Mesodermal cell (in vitro differentiated cells): ENCODE measurements around the gene DNAJB8.

Experiments
- H3K27ac ChIP-seq: 2 replicates; pipeline ENCODE4 v1.7.0; 2013; ENCODE audit warnings: mild to moderate bottlenecking, low read depth, low read length, moderate library complexity; ENCODE audit not compliant: severe bottlenecking
- H3K36me3 ChIP-seq: 2 replicates; pipeline ENCODE4 v1.7.1; 2013; ENCODE audit warnings: mild to moderate bottlenecking, low read length, moderate library complexity; ENCODE audit not compliant: control insufficient read depth, insufficient read depth
- H3K4me1 ChIP-seq: one replicate; pipeline ENCODE4 v1.7.1; 2013; ENCODE audit warnings: mild to moderate bottlenecking, low read length; ENCODE audit not compliant: insufficient read depth, control insufficient read depth, poor library complexity, severe bottlenecking
- H3K4me3 ChIP-seq: 2 replicates; pipeline ENCODE4 v1.7.0; 2013; ENCODE audit warnings: low read length, control low read depth, mild to moderate bottlenecking; ENCODE audit not compliant: insufficient read depth, poor library complexity, severe bottlenecking; ENCODE audit errors: extremely low read depth
- H3K9me3 ChIP-seq: 2 replicates; pipeline ENCODE4 v1.7.1; 2013; ENCODE audit warnings: mild to moderate bottlenecking, low read length, moderate library complexity; ENCODE audit not compliant: control insufficient read depth
- WGBS, 2 experiments: methylation state at CpG; one replicate each; pipeline ENCODE4 v1.1.5; 2013; ENCODE audit warnings: missing lambda C conversion rate in 2 of 2; ENCODE audit not compliant: insufficient coverage in 2 of 2; 5-methylcytosine and 5-hydroxymethylcytosine counted together

The DNAJB8 gene

DNA sequence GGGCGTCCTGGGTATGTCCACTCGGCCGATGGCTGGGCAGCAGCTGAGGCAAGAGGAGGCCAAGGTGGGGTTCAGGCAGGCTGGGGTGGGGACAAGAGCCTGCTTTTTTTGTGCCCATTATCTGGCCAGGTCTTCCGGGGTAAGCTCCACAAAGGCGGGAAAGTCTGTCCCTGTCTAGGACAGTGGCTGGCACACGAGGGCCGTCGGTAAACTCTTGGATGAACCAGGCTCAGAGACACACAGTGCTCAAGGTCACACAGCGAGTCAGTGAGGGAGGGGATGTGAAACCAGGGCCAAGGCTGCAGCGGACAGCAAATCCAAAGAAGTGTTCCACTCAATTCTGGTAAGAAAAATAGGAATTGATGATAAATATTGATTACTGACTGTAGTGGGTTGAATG lies 2.9 kb downstream of the DNAJB8 start:
- WGBS, 2 experiments = 95 to 96% methylated on average over 10 of the region's 10 CpGs

DNA sequence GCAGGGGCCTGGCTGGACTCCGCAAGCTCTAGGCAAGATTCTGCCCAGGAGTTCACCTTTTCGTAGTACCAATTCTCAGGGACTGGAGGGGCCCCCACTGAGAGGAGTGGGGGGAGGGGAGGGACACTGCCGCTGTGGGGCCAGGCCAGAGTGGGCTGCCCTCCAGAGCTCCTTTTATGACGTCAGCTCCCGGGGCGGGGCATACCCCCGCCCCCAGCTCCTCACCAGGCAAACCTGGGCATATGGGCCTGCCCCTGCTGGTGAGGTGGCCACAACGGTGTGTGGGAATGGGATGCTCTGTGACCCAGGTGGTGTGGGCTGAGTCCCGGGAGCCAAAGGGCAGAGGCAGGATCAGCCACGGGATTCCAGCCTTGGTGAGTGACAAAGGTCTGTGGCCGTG lies 3.3 kb downstream of the DNAJB8 start:
- peaks cover 4% of the 10 kb centered on the region for H3K4me1 ChIP-seq
- 76 to 82% methylated on average over 10 of the region's 11 CpGs for WGBS, 2 experiments
- no peaks in the 10 kb centered on the region for H3K36me3 ChIP-seq
- no peaks in the 10 kb centered on the region for H3K9me3 ChIP-seq
- no peak overlapping the region for H3K4me3 ChIP-seq
- no peak overlapping the region for H3K27ac ChIP-seq

More for the DNA sequence above, 2.9 kb downstream of the DNAJB8 start:
- no peaks in the 10 kb centered on the region for H3K9me3 ChIP-seq
- no peak overlapping the region for H3K4me3 ChIP-seq
- H3K4me1 ChIP-seq = peaks cover 4% of the 10 kb centered on the region
- no peaks in the 10 kb centered on the region for H3K36me3 ChIP-seq
- no peak overlapping the region for H3K27ac ChIP-seq

DNA sequence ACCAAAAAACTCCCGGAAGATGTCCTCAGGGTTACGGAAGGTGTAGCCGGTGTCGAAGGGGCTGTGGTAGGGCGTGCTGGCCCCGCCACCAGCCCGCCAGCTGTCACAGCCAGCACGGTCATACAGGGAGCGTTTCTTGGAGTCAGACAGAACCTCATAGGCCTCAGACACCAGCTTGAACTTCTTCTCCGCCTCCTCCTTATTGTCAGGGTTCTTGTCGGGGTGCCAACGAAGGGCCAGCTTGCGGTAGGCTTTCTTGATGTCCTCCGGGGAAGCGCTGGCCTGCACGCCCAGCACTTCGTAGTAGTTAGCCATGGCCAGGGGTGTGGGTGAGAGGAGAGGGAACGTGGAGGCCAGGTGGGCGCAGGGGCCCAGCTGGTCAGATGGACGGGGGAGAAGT lies 3.8 kb downstream of the DNAJB8 start:
- Histone ChIP-seq H3K27ac (no peak overlapping the region), H3K36me3 (no peaks in the 10 kb centered on the region), H3K4me1 (peaks cover 4% of the 10 kb centered on the region), H3K4me3 (no peak overlapping the region), H3K9me3 (no peaks in the 10 kb centered on the region)
- 93 to 95% methylated on average over 18 of the region's 20 CpGs for WGBS, 2 experiments

DNA sequence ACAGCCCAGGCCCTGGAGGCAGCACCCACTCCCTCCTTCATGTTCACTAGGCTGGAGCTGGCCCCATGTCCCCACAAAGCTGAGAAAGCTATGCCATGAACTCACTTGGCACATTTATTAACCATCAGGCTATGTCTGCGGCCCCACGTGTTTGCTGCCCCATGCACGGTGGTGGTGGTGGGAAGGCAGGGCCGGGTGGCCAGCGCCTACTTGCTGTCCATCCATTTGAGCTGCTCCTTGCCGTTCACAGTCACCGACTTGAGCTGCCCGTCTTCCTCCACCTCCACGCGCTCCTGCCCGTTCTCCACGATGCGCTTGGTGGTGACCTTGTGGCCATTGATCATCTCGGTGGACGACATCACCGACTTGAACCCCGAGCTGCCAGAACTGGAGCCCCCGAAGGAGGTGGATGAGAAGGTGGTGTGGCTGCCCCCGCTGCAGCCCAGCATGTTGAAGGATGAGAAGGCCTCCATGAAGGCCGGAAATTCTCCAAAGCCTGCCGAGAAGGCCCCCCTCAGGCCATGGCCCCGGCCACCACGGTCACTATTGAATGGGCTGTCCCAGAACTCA lies 4.3 kb downstream of the DNAJB8 start:
- H3K4me1 ChIP-seq = peaks cover 2% of the 10 kb centered on the region
- no peaks in the 10 kb centered on the region for H3K9me3 ChIP-seq
- no peak overlapping the region for H3K4me3 ChIP-seq
- WGBS, 2 experiments = 94 to 96% methylated on average over 20 to 23 of the region's 23 CpGs
- no peak overlapping the region for H3K27ac ChIP-seq
- H3K36me3 ChIP-seq = no peaks in the 10 kb centered on the region

DNA sequence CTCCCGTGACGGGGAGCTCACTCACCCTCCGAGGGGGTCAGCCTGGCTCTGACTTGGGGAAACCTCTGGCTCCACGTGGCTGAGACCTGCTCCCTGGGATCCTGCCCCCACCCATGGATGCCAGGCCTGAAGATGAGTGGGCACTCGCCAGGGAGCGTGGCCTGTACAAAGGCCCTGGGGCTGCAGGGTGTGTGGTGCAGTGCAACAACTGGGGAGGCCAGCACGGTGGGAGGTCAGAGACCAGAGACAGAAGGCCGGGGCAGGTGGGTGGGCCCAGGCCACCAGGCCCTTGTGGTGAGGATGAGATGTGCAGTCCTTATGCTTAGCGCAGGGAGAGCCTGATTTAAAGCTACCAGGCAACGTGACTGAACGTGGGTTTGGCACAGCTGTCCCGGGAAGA lies 5.0 kb downstream of the DNAJB8 start:
- H3K4me1 ChIP-seq = no peaks in the 10 kb centered on the region
- WGBS, 2 experiments = 84 to 95% methylated on average over 9 to 11 of the region's 12 CpGs
- no peak overlapping the region for H3K4me3 ChIP-seq
- H3K9me3 ChIP-seq = no peaks in the 10 kb centered on the region
- H3K36me3 ChIP-seq = no peaks in the 10 kb centered on the region
- no peak overlapping the region for H3K27ac ChIP-seq

DNA sequence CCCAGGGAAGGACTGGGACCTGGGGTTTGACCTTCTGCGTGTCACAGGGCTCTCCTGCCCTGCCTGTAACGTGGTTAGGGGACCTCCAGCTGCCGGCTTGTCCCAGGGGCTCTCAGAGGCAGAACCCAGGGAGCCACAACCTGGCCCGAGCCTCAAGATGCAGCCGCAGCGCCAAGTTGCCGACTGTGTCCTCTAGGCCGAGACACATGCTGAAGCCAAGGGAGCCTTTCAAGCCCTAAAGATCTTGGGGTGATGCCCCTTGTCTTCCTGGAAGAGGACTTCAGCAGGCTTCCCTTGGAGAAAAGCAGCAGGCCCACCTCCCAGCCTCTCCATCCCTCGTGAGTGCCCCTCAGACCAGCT lies 7.2 kb downstream of the DNAJB8 start:
- Histone ChIP-seq H3K4me3 (no peak overlapping the region), H3K9me3 (no peaks in the 10 kb centered on the region), H3K4me1 (no peaks in the 10 kb centered on the region), H3K36me3 (no peaks in the 10 kb centered on the region), H3K27ac (no peak overlapping the region)
- 86 to 92% methylated on average over 9 of the region's 9 CpGs for WGBS, 2 experiments

DNA sequence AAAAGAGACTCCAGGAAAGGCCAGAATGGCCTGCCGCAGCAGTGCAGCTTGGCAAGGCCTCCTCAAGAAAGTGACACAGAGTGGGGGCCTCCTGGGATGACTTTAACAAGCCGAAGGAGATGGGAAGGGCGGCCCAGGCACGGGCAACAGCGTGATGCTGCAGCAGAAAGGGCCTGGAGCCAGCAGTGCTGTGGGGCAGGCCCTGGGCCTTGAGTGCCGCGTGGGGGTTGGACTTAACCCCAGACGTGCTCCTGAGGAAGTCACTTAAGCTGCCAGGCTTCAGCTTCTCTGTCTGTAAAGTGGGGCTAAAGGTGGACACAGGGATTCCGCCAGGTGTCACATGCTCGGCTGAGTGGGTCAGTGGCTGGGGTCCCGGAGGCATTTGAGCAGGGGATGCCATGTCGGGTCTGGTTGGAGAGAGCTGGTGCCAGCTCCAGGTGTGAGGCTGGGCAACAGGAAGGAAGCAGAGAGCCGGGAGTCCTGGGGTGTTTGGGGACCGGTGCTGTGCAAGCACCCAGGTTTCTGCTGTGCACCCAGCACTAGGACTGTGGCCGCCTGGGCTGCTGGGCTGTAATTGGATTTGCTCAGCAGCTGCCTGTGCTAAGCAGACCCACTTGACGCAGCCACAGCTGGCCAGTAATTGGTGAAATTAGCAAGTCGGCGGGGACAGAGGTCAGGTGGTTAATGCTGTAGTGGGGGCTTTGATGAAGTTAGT lies 7.8 kb downstream of the DNAJB8 start:
- WGBS, 2 experiments = 87 to 91% methylated on average over 17 of the region's 18 CpGs

GRCh38 chr3:128457937-128458336 lies 8.8 kb downstream of the DNAJB8 start:
- 90 to 96% methylated on average over 12 of the region's 12 CpGs for WGBS, 2 experiments
- no peaks in the 10 kb centered on the region for H3K36me3 ChIP-seq
- no peaks in the 10 kb centered on the region for H3K4me1 ChIP-seq
- no peaks in the 10 kb centered on the region for H3K9me3 ChIP-seq
- H3K27ac ChIP-seq = no peak overlapping the region
- H3K4me3 ChIP-seq = no peak overlapping the region

More for the DNA sequence above, 7.8 kb downstream of the DNAJB8 start:
- H3K9me3 ChIP-seq = no peaks in the 10 kb centered on the region
- H3K27ac ChIP-seq = no peak overlapping the region
- no peak overlapping the region for H3K4me3 ChIP-seq
- no peaks in the 10 kb centered on the region for H3K4me1 ChIP-seq
- no peaks in the 10 kb centered on the region for H3K36me3 ChIP-seq

DNA sequence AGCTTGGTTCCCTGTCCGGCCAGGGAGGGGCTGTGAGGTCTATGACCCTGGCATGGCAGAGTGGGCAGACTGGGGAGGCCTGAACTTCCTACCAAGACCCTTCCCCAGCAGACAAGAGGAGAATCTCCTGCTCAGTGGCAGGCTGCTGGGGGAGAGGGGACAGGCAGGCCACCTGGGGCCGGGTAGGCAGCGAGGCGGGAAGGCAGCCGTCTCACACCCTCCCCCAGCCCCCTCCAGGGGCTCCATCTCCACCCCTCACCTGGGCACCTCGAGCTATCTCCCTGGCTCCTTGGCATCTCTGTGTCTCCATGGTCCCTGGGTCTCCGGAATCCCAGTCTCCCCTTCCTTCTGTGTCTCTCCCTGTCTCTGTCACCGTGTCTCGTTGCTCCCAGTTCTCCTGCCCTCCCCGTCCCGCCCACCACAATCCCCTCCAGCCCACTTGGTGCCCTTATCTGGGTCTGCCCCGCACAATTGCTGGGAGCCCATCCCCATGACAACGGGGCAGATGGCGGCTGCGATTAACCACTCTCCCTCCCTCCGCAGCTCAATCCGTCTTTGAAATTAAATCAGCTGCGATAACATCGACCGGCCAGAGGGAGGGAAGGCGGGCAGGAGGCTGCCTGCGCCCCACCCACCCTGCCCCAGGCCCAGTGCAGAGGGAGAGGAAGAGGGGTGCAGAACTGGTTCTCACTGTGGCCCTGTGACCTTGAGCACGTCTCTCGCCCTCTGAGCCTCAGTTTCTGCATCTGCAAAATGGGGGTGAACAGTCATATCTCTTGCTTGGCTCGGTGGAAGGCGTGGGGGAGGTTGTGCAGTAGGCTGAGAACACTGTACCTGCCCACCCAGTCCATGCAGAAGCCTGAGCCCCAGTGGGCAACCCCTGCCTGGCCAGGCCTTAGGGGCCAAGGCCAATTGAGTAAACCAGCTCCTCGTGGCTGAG lies 9.6 kb downstream of the DNAJB8 start:
- Histone ChIP-seq H3K4me1 (no peaks in the 10 kb centered on the region), H3K27ac (no peak overlapping the region), H3K4me3 (no peak overlapping the region), H3K9me3 (no peaks in the 10 kb centered on the region), H3K36me3 (no peaks in the 10 kb centered on the region)
- 72 to 76% methylated on average over 14 to 25 of the region's 27 CpGs for WGBS, 2 experiments

DNA sequence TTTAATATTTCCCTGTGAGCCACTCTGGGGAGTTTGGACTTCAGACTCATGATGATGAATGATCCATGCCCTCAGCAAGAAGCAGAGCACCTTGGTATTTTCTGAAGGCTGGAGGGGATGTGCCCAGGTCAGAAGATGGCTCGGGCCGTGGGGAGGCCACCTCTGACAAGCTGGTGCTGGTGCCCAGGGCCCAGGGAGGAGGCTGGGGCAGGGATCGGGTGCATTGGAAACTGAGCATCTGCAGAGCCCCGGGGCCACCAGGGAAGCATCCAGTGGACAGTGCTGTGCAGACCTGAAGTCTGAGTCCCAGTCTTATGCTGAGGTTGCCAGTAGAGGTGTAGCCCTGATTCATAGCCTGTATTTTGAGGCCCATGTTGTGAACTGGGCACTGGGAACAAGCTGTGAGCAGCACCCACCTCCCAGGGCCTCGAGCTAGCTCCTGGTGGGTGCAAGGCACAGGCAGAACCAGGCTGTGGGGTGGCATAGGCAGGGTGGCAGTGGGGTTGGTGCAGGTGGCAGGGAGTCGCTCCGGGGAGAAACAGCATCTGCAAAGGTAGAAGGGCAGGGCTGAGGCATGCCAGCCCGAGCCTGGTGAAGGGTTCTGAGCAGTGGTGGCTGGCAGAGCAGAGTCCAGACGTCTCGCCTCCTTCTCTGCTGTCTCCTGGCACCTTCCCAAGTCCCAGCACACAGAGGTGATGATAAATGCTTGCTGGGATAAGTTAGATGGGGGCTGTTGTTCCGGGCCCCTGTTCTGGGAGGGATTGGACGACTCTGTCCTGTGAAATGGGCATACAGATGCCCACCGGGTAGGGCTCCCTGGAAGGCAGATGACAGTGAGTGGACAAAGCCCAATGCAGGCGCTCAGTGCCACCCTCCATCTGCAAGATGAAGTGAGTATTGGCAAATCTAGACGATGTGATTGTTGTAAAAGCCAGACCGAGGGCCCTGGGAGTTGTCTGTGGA lies 10.6 kb downstream of the DNAJB8 start:
- no peak overlapping the region for H3K27ac ChIP-seq
- H3K9me3 ChIP-seq = no peaks in the 10 kb centered on the region
- WGBS, 2 experiments = 86 to 89% methylated on average over 14 of the region's 16 CpGs

More for the DNA sequence above, 10.6 kb downstream of the DNAJB8 start:
- Histone ChIP-seq H3K36me3 (no peaks in the 10 kb centered on the region), H3K4me3 (no peak overlapping the region), H3K4me1 (no peaks in the 10 kb centered on the region)
